ENCODE measurements around the gene COL26A1.

Gene COL26A1

GRCh38 chr7:101537205-101537604 is 174.5 kb downstream of the COL26A1 start:
- no peak for DNase-seq

GRCh38 chr7:101537935-101538595 is 175.4 kb downstream of the COL26A1 start:
- DNase-seq = no peak

GRCh38 chr7:101538596-101539459 is 176.2 kb downstream of the COL26A1 start:
- DNase-seq = no peak

GRCh38 chr7:101539784-101540183 is 177.1 kb downstream of the COL26A1 start:
- DNase-seq = no peak

DNA sequence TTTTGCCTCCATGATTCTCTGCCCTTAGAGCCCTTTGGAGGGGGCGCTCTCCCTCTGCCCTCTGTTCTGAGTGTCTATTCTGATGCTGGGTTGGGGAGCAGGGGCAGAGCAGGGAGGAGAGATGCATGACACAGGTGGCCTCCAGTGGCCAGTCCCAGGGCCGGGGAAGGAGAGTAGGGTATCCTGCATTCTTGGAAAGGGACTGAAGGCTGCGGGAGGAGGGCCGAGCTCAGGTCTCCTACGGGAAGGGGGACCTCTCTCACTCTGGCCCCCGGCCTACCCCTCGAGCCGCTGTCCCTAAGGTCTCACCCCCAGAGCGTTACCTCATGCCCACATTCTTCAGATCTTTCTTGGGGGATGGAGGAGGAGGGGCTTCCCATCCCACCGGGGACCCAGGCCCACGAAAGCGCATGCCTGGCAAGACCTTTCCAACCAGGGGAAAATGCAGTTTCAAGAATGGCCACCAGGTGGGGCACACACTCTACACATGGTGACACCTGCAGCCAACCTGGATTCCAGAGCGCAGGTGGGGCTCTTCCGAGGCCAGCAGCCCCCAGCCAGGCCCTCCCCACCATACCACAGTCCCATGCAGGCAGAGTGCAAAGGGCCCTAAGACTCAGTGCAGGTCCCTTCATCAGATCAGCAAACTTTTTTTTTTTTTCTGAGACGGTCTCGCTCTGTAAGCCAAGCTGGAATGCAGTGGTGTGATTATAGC is 180.0 kb downstream of the COL26A1 start:
- DNase-seq = peak; percentile 7

GRCh38 chr7:101543242-101543766 is 180.6 kb downstream of the COL26A1 start:
- no peak for DNase-seq

DNA sequence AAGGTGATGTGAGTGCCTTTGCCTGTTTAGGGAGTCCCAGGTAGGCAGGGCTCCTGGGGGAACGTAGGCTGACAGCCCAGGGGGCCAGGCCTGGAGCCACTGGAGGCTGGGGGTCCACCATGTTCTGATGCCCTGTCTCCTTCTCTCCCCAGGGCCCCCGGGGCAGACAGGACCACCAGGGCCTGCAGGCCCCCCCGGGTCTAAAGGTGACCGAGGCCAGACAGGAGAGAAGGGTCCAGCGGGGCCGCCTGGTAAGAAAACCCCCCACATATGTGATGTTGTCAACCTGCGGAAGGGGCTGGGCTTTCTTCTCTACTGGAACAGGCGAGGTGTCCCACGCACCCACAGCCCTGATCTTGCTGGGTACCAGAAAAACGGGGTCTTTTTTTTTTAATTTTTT is 181.2 kb downstream of the COL26A1 start:
- DNase-seq = no peak

DNA sequence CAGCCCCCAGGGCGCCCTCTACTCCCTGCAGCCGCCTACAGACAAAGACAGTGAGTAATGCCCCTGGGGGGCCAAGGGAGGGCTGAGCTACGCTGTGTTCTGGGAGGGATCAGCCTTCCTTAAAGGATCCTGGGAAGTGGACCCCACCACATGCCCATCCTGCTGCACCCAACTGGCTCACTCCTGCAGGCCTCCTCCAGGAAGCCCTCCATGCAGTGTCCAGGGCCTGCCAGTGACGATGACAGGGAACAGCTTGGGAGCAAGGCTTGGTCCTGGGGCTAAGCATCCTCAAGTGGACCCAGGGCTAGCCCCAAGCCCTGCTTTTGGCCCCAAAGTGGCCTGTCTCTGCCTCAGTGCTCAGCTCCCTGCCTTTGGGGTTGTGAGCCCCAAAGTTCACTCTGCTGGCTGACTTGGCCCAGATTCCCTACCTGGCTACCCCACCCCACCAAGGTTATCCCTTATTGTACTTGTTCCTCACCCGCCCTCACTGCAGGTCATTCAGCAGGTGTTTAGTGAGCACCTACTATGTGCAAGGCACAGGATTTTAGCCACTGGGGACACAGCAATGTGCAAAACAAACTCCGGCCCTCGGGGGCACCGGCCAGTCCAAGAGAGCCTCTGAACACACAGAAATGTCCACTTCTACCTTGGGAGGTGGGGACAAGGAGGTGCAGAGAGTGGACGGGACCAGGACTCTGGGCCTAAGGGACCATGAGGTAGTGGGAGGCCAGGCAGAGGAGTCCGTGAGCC is 182.9 kb downstream of the COL26A1 start:
- no peak for DNase-seq

GRCh38 chr7:101546308-101546936 is 183.7 kb downstream of the COL26A1 start:
- no peak for DNase-seq

GRCh38 chr7:101547022-101547915 is 184.6 kb downstream of the COL26A1 start:
- DNase-seq = no peak

- no peak for DNase-seq
Observed at GRCh38 chr7:101547916-101548661, 185.4 kb downstream of the COL26A1 start.

DNA sequence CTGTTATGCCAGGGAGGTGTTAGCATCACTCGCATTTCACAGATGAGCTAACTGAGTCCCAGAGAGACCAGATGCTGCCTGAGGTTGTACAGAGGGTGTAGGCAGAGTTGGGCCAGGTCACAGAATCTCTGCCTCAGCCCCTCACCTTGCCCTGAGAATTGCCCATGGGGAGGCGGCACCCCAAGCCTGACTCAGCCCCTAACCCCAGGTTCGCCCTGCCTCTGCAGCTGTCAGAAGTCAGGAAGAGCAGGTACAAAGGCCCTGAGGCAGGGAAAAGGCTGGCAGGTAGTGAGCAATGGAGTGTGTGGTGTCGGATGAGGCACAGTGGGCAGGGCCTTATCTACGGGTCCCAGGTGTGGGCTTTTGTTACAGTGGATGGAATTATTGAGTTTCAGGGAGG is 187.1 kb downstream of the COL26A1 start:
- DNase-seq = no peak

- DNase-seq = no peak
Observed at GRCh38 chr7:101550641-101551541, 188.2 kb downstream of the COL26A1 start.

GRCh38 chr7:101553018-101553770 is 190.5 kb downstream of the COL26A1 start:
- DNase-seq = no peak

DNA sequence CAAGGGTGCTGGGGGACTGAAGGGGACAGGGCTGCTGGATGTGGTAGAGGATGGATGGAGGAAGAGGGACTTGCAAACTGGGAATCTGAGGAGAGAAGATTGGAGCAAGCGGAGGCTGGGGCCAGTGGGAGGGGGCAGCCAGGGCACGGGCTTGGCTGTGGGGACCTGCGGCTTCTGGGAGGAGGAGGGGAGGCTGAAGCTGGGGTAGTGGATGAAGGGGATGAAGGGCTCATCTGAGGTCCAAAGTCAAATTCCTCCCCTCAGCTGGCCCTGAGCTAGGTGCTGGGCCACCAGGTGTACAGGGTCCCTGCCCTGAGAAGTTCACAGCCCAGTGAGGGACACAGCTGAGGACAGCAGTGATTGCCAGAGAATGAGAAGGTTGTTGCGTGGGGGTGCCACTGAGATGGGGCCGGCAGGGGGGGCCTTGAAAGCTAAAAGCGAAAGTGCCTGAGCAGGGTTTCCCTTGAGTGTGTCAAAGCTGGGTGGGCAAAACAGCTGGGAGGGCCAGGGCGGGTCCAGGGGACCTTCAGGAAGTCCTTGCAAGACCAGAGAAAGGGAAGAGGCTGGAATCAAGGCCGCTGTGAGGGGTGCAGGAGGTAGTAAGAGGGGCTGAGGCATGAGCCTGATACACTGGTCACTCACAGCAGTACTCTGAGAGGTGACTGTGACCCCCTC is 191.2 kb downstream of the COL26A1 start:
- no peak for DNase-seq

- DNase-seq = no peak
Observed at GRCh38 chr7:101554584-101555268, 192.1 kb downstream of the COL26A1 start.

DNA sequence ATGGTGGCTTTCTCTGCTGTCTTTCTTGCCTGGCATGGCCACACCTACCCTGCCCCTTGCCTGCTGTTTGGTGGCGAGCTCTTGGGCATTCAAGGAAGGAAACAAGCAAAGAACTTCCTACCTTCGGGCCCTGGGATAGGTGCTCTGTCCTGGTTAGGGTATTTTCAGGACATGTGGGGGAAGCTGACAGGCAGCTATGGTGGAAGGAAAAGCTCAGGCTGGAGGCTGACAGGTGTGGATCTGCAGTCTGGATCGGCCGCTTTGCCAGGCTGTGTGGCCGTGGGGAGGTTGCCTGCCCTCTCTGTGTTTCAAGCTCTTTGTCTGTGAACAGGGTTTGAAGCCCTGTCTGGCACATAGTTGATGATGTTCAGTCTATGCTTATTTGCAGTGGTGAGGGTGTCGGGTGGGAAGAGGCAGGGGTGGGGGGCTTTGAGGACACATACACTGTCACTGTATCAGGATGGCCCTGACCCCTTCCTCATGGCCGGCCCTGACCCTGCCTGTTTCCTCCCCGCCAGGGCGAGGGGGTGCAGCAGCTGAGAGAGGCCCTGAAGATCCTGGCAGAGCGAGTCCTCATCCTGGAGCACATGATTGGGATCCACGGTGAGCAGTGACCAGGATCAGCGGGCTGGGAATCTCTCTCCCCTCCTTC is 192.7 kb downstream of the COL26A1 start:
- DNase-seq = no peak

Data from NCI-H526 treated with DMSO at 0.1 percent for 48 hours (cell line).